Measurements from ENCODE around the gene NXPE3.
"Not testable (repeated sequence)": the region's sequence is repeated elsewhere in the genome, so short reads cannot be mapped to it uniquely, and the experiment has no call there.

NXPE3 gene

DNA sequence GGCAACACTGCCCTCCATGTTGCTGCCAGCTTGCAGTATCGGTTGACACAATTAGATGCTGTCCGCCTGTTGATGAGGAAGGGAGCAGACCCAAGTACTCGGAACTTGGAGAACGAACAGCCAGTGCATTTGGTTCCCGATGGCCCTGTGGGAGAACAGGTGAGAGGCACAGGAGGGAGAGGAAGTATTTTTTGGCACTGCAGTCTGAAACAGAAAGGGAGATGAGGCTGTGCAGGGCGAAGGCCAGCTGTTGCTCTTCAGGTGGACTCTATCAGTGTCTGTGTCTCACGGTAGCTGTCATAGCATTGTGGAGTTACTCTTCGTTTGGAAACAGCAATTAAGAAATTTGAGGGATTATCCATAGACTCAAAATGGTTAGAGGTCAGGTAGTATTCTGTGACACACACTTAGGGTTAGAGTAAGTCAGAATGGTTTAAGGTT lies 78.3 kb downstream of the NXPE3 start:
- no peaks in the 10 kb centered on the region for H3K27me3 Mint-ChIP-seq
- no peaks in the 10 kb centered on the region for H3K9me3 Mint-ChIP-seq
- H3K4me3 Mint-ChIP-seq: no peak overlapping the region
- H3K27ac Mint-ChIP-seq: no peak overlapping the region
- intact Hi-C loops (cut with micrococcal nuclease): no loop called here
- H3K4me1 Mint-ChIP-seq (ENCODE audit: low read depth): peaks cover 28% of the 10 kb centered on the region
- H3K36me3 Mint-ChIP-seq (ENCODE audit: low read depth): peaks cover 97% of the 10 kb centered on the region

DNA sequence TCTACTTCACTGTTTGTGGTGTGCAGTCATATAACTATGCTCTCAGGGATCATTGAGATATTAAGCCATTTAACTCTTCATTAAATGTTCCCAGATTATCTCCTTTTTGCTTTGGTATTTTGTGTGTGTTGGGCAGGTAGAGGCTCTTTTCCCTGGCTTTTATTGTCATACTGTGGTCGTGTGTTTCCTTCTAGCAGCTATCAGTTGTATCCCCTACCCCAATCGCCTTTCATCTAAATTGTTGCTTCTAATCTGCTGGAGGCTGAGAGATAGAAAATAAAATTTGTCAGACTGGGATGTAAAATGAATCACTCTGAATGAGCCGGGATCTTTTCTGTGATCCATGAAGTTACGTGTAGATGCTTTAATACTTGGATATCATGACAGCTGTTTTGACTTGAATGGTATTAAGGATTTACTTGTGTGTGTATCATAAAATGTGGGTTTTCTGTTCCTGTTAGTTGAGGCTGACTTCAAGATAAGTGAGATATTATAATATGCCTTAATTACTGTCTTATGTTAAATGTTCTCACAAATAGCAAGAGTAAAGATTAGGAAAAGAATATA lies 79.5 kb downstream of the NXPE3 start:
- H3K27ac Mint-ChIP-seq: no peak overlapping the region
- H3K4me1 Mint-ChIP-seq (ENCODE audit: low read depth): peaks cover 16% of the 10 kb centered on the region
- H3K27me3 Mint-ChIP-seq: no peaks in the 10 kb centered on the region
- no peak overlapping the region for H3K4me3 Mint-ChIP-seq
- intact Hi-C loops (cut with micrococcal nuclease): no loop called here
- H3K36me3 Mint-ChIP-seq (ENCODE audit: low read depth): peaks cover 85% of the 10 kb centered on the region
- no peaks in the 10 kb centered on the region for H3K9me3 Mint-ChIP-seq

DNA sequence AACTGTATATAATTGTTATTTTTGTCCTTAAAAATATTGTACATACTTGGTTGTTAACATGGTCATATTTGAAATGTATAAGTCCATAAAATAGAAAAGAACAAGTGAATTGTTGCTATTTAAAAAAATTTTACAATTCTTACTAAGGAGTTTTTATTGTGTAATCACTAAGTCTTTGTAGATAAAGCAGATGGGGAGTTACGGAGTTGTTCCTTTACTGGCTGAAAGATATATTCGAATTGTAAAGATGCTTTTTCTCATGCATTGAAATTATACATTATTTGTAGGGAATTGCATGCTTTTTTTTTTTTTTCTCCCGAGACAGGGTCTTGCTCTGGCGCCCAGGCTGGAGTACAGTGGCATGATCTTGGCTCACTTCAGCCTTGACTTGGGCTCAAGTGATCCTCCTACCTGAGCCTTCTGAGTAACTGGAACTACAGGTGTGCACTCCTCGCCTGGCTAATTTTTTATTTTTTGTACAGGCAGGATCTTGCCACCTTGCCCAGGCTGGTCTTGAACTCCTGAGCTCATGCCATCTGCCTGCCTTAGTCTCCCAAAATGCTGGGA lies 81.0 kb downstream of the NXPE3 start:
- no peak overlapping the region for H3K4me3 Mint-ChIP-seq
- no peaks in the 10 kb centered on the region for H3K27me3 Mint-ChIP-seq
- H3K9me3 Mint-ChIP-seq: no peaks in the 10 kb centered on the region
- intact Hi-C loops (cut with micrococcal nuclease): no loop called here
- H3K27ac Mint-ChIP-seq: no peak overlapping the region
- H3K4me1 Mint-ChIP-seq (ENCODE audit: low read depth): peaks cover 11% of the 10 kb centered on the region
- peaks cover 70% of the 10 kb centered on the region for H3K36me3 Mint-ChIP-seq (ENCODE audit: low read depth)

DNA sequence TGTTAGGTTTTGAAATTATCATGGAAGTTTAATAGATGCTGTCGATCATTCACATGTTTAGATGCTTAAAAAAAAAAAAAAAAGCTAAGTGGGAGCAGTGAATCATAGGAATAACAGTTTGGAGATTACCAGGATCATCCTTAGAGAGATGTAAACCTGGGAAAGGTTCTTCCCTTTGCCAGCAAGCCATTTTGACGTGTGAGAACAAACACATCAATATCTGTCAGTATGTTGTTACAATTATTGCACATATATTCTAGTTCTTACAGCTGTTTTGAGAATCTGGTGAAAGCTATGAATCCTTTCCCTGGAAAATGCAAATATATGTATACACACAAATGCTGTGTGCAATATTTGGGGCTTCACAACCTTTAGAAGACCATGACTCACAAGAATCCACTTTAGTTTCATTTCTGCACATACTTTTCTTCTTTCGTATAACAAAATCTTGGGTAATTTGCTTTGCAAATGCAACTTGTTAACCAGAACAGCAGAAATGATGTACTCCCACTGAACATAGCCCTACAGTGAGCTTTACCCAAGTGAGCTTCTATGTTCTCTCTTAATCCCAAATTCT lies 82.3 kb downstream of the NXPE3 start:
- H3K4me3 Mint-ChIP-seq: no peak overlapping the region
- no peaks in the 10 kb centered on the region for H3K27me3 Mint-ChIP-seq
- H3K4me1 Mint-ChIP-seq (ENCODE audit: low read depth): peaks cover 8% of the 10 kb centered on the region
- peaks cover 57% of the 10 kb centered on the region for H3K36me3 Mint-ChIP-seq (ENCODE audit: low read depth)
- intact Hi-C loops (cut with micrococcal nuclease): no loop called here
- H3K27ac Mint-ChIP-seq: no peak overlapping the region
- H3K9me3 Mint-ChIP-seq: no peaks in the 10 kb centered on the region

DNA sequence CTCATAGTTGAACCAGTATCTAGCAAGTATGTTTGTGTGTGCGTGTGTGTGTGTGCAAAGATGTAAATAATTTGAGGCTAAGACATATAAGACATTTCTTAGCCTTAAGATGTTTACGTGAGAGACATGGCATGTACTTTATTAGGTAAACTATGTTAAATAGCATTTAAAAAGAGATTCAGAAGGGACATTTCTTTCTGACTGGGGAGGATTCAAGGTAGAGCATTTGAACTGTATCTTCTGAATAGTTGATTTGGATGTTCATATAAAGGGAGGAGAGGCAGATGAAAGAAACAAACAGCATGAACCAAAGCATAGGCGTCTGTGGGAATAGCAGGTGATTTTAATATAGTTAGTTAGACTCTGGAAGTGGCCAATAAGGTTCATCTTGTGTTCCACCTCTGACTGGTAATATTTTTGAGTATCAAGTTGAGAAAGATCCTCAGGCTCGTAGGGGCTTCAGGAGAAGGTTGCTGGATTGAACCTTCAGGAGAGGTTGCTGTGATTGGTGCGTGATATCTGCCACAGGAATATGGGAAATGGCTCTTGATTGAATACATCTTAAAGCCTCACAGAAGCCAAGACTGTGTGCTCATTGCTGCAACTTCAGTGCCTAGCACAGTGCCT lies 82.9 kb downstream of the NXPE3 start:
- Mint-ChIP-seq H3K9me3 (no peaks in the 10 kb centered on the region), H3K27me3 (no peaks in the 10 kb centered on the region), H3K4me1 (ENCODE audit: low read depth) (peaks cover 8% of the 10 kb centered on the region), H3K4me3 (no peak overlapping the region), H3K27ac (no peak overlapping the region), H3K36me3 (ENCODE audit: low read depth) (peaks cover 51% of the 10 kb centered on the region)
- intact Hi-C loops (cut with micrococcal nuclease): no loop called here

DNA sequence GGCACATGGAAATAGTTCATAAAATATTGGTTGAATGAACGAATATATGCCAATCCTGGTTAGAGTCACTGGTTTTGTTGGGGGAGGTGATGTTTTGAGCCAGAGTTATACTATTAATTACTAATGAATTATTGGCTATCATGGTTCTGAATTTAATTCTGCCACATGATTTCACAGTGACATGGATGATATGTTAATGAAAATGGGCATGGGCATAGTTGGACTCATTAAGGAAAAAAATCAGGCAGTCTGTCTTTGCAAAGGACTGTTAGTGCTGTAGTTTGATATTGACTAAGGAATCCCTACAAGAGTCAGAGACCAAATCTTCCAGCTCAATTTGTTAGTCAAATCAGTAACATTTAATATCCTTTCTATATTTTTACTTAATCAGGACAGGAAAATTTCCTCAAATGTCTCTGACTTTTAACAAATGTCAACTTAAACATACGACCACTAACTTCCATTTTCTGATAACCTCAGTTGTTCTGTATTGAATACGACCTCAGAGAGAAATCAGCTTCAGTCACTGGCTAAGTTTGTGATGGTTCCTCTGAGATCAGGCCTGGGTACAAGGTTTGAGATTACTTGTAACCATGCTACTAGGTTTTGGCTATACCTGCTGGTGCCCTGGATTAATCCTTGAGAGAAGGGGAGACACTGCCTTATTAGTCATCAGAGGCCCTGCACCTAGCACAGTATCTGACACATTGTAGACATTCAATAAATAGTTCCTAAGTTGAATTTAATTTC lies 83.6 kb downstream of the NXPE3 start:
- Mint-ChIP-seq H3K9me3 (no peaks in the 10 kb centered on the region), H3K4me1 (ENCODE audit: low read depth) (peaks cover 4% of the 10 kb centered on the region), H3K27ac (no peak overlapping the region), H3K36me3 (ENCODE audit: low read depth) (peaks cover 44% of the 10 kb centered on the region), H3K4me3 (no peak overlapping the region), H3K27me3 (no peaks in the 10 kb centered on the region)
- intact Hi-C loops (cut with micrococcal nuclease): no loop called here

DNA sequence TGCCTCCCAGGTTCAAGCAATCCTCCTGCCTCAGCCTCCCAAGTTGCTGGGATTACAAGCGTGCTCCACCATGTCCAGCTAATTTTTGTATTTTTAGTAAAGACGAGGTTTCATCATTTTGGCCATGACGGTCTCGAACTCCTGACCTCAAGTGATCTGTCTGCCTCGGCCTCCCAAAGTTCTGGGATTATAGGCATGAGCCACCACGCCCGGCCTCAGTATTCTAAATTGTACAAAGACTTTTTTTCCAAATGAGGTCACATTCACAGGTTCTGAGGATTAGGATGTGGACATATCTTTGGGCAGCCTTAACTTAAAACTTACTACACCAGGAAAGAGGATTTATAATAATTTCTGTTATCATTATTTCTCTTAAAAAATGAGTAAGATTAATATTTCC lies 85.9 kb downstream of the NXPE3 start:
- H3K27ac Mint-ChIP-seq; intact Hi-C loops (cut with micrococcal nuclease); H3K4me1 Mint-ChIP-seq (ENCODE audit: low read depth); H3K9me3 Mint-ChIP-seq; H3K27me3 Mint-ChIP-seq; H3K4me3 Mint-ChIP-seq: not testable (repeated sequence)
- H3K36me3 Mint-ChIP-seq (ENCODE audit: low read depth): peaks cover 21% of the 10 kb centered on the region

DNA sequence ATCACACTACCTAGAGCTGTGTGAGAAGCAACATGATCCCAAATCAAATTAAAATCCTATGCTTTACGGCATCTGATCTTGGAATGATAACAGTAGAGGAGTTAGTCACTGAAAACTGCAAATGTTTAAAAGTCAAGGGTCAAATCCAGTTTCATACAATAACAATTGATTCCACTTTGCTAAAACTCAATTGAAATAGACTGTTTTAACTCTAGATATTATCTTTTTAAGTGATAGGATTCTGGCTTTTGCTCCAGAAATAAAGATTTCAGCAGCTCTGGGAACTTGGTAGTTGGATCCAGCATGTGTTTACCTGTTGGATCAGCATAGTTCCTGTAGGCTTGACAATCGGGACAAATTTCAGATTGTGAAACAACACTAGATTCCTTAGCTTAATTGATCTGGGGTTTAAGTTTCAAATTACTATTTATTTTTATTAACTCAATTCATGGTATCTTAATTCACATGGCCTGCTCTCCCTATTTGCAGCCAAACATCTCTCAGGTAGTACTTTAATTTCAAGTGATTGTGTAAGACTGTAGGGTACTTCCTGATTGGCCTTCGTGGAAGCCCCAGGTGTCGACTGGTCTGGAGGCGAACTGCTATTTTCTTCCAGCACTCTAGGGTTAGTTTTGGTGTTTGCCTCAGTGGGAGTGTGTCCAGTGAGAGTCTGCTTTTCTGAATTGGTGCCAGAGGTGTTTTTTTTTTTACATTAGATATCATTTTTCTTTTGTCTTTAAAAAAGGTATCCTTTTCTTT lies 86.9 kb downstream of the NXPE3 start:
- Mint-ChIP-seq H3K27me3 (peaks cover 2% of the 10 kb centered on the region), H3K27ac (no peak overlapping the region), H3K36me3 (ENCODE audit: low read depth) (peaks cover 14% of the 10 kb centered on the region), H3K4me1 (ENCODE audit: low read depth) (peaks cover 8% of the 10 kb centered on the region), H3K9me3 (no peaks in the 10 kb centered on the region), H3K4me3 (no peak overlapping the region)
- intact Hi-C loops (cut with micrococcal nuclease): no loop called here

DNA sequence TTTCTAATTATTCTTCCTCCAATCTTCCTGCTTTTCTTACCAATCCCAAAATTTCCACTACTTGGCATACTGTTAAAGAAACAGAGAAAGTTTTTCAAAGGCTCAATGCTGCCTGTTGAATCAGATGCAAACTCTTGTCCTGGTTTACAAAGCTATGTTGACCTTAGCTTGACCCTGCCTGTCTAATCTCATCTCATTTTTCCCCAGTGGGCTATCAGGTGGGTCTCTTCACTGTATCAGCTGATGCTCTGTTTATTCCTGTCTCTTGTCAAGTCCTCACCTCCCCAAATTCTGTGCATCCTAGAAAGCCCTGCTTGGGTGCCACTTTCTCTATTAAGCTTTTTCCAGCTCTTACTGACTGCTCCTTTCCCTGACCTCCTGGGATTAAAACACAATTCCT lies 88.5 kb downstream of the NXPE3 start:
- Mint-ChIP-seq H3K4me1 (ENCODE audit: low read depth) (peaks cover 14% of the 10 kb centered on the region), H3K36me3 (ENCODE audit: low read depth) (no peaks in the 10 kb centered on the region), H3K4me3 (no peak overlapping the region), H3K27me3 (peaks cover 2% of the 10 kb centered on the region), H3K27ac (no peak overlapping the region), H3K9me3 (no peaks in the 10 kb centered on the region)
- intact Hi-C loops (cut with micrococcal nuclease): no loop called here

DNA sequence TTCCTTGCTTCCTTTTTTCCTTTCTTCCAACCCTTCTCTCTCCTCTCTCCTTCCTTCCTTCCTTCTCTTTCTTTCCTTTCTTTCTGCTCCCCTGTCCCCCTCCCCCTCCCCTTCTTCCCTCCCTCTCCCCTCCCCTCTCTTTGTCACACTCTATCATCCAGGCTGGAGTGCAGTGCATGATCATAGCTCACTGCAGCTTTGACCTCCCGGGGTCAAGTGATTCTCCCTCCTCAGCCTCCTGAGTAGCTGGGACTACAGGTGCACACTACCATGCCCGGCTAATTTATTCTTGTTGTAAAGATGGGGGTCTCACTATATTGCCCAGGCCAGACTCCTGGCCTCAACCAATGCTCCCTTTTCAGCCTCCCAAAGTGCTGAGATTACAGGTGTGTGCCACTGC lies 89.0 kb downstream of the NXPE3 start:
- Mint-ChIP-seq H3K36me3 (ENCODE audit: low read depth) (no peaks in the 10 kb centered on the region), H3K4me3 (no peak overlapping the region), H3K4me1 (ENCODE audit: low read depth) (peaks cover 14% of the 10 kb centered on the region), H3K27ac (no peak overlapping the region), H3K27me3 (peaks cover 2% of the 10 kb centered on the region), H3K9me3 (no peaks in the 10 kb centered on the region)
- intact Hi-C loops (cut with micrococcal nuclease): no loop called here

DNA sequence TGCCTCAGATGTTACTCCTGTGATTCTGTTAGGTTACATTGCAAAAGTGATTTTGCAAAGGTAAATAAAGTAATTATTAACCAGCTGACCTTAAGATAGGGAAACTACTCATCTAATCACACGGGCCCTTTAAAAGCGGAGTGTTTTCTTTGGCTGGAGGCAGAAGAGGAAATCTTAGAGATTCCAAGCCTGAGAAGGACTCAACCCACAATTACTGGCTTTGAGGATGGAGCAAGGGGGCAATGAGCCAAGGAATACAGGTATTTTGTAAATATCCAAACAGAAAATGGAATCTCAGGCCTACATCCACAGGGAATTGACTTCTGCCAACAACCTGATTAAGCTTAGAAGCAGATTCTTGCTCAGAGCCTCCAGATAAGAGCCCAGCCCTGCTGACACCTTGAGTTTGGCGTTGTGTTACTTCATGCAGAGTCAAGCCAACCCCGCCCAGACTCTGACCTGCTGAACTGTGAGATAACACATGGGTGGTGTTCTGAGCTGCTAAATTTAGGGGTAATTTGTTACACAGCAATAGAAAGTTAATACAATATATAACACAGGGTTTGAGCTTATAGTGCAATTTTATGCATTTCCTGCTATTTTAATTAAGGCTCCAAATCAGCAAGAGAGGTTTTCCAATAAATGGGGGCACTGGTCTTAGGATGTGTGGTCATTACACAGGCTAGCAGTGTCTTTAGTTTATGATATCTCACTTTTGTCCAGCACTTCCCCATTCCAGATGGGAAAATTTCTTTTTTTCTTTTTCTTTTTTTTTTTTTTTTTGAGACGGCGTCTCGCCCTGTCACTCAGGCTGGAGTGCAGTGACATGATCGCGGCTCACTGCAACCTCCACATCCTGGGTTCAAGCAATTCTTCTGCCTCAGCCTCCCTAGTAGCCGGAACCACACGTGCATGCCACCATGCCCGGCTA lies 89.8 kb downstream of the NXPE3 start:
- Mint-ChIP-seq H3K27ac (no peak overlapping the region), H3K9me3 (no peaks in the 10 kb centered on the region)

DNA sequence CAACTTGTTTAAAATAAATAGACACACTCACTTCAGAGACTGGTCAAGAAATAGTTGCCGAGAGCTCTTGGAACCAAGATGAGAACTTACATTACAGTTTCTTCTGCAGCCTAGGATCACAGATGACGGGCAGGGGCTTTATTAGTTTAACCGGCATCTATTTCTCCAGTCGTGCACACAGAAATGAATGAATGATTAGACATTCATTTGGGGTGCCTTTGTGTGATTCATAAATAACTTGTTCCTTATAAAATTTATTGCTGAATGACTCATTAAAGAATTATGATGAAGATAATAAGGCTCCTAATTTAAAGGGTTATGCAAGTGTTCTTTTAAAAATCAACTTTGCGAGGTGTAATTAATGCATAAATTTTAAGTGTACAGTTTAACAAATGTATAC lies 91.1 kb downstream of the NXPE3 start:
- H3K4me3 Mint-ChIP-seq: no peak overlapping the region
- intact Hi-C loops (cut with micrococcal nuclease): loop anchor here (10.0 kb wide), 1 partner anchor 65 kb away; no protein-coding TSS in a partner anchor
- H3K36me3 Mint-ChIP-seq (ENCODE audit: low read depth): no peaks in the 10 kb centered on the region
- no peaks in the 10 kb centered on the region for H3K9me3 Mint-ChIP-seq
- H3K4me1 Mint-ChIP-seq (ENCODE audit: low read depth): peaks cover 20% of the 10 kb centered on the region
- H3K27ac Mint-ChIP-seq: no peak overlapping the region
- H3K27me3 Mint-ChIP-seq: peaks cover 3% of the 10 kb centered on the region

More for the DNA sequence above, 89.8 kb downstream of the NXPE3 start:
- peaks cover 20% of the 10 kb centered on the region for H3K4me1 Mint-ChIP-seq (ENCODE audit: low read depth)
- no peak overlapping the region for H3K4me3 Mint-ChIP-seq
- peaks cover 2% of the 10 kb centered on the region for H3K27me3 Mint-ChIP-seq
- intact Hi-C loops (cut with micrococcal nuclease): no loop called here
- no peaks in the 10 kb centered on the region for H3K36me3 Mint-ChIP-seq (ENCODE audit: low read depth)

DNA sequence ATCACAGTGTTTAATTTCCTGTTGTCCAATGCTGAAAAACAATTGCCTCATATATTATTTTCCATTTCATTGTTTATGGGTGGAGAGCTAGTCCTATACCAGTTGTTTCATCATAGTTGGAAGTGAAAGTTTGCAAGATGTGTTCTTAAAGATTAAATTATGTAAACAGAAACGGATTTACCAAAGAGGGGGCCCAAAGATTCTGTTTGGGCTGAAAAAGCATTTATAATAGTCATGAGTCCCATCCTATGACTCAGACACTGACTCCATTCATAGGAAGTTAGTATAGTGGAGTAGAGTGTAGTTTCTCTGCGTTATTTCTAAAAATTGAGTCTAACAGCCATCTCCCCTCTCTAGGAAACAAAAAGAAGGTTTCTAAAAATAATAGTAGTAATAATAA lies 94.6 kb downstream of the NXPE3 start:
- intact Hi-C loops (cut with micrococcal nuclease): loop anchor here (10.0 kb wide), 1 partner anchor 61 kb away; no protein-coding TSS in a partner anchor
- Mint-ChIP-seq H3K4me3 (no peak overlapping the region), H3K27me3 (peaks cover 3% of the 10 kb centered on the region), H3K27ac (no peak overlapping the region), H3K9me3 (no peaks in the 10 kb centered on the region), H3K4me1 (ENCODE audit: low read depth) (peaks cover 24% of the 10 kb centered on the region), H3K36me3 (ENCODE audit: low read depth) (no peaks in the 10 kb centered on the region)

Data from dendritic cell treated with granulocyte-macrophage colony-stimulating factor and Interleukin-4, amounts not matched to agents 40 ng/mL and 50 ng/mL, for 4 days (primary cell).